MCF 10A (cell line): Measurements from ENCODE around the gene SND1. TPM values are rescaled to one million over a fixed set of nuclear protein-coding genes. Genes with fewer than 3 reads are reported as not detected.

ENCODE experiments used
- BruUV-seq: library from RNA; stranded (reverse); fragments of 400-500 nt; replicated peaks from 2 replicates; lab custom pipeline; 2021; lab: Mats Ljungman, UMichigan
- CTCF ChIA-PET: fragments of 300-600 bp; sonication (Branson Sonifier 250); formaldehyde crosslinking; extraction: SDS; loops from one replicate; lab custom pipeline; 2021; ENCODE audit warnings: antibody characterized with exemption, inconsistent platforms; lab: Yijun Ruan, JAX
- POLR2A ChIA-PET: fragments of 300-600, 350-650 bp; sonication (Branson Sonifier 250); formaldehyde crosslinking; extraction: SDS; loops from one replicate; lab custom pipeline; 2020; ENCODE audit warnings: antibody characterized with exemption, inconsistent platforms; lab: Yijun Ruan, JAX
- DNase-seq: peaks from one replicate; pipeline ENCODE4 v3.0.0-alpha.2; 2018; ENCODE audit not compliant: unreplicated experiment
- H3K27ac Mint-ChIP-seq: one replicate; pipeline ENCODE4 v1.8.0; 2022; ENCODE audit warnings: mild to moderate bottlenecking, low read depth, mixed read lengths; ENCODE audit not compliant: unreplicated experiment
- H3K27me3 Mint-ChIP-seq: one replicate; pipeline ENCODE4 v1.8.0; 2022; ENCODE audit warnings: mixed read lengths; ENCODE audit not compliant: insufficient read depth, unreplicated experiment
- H3K36me3 Mint-ChIP-seq: one replicate; pipeline ENCODE4 v1.8.0; 2022; ENCODE audit warnings: mild to moderate bottlenecking, moderate library complexity, mixed read lengths; ENCODE audit not compliant: insufficient read depth, unreplicated experiment
- H3K4me1 Mint-ChIP-seq: one replicate; pipeline ENCODE4 v1.8.0; 2022; ENCODE audit warnings: mixed read lengths; ENCODE audit not compliant: insufficient read depth, unreplicated experiment
- H3K4me3 Mint-ChIP-seq: one replicate; pipeline ENCODE4 v1.8.0; 2022; ENCODE audit warnings: mild to moderate bottlenecking, moderate library complexity, mixed read lengths; ENCODE audit not compliant: unreplicated experiment
- H3K9me3 Mint-ChIP-seq: one replicate; pipeline ENCODE4 v1.8.0; 2022; ENCODE audit warnings: mixed read lengths; ENCODE audit not compliant: unreplicated experiment
- intact Hi-C: fragments of 100-400 bp; cut with micrococcal nuclease; formaldehyde crosslinking; loops from 2 replicates; pipeline ENCODE4 v1.14.1; 2022
- total RNA-seq: library from RNA; stranded (reverse); gene quantifications from 2 replicates; pipeline ENCODE4 v1.2.3, GENCODE V29; 2022
- TF ChIP-seq, protein P1 (sequence below): fragments of 200-600 bp; IDR thresholded peaks from one replicate; pipeline ENCODE4 v1.8.0; 2022; ENCODE audit warnings: antibody characterized with exemption, mild to moderate bottlenecking; ENCODE audit not compliant: unreplicated experiment

SND1 gene
- total RNA-seq, 1 experiment from 2014 or later = 297 TPM

DNA sequence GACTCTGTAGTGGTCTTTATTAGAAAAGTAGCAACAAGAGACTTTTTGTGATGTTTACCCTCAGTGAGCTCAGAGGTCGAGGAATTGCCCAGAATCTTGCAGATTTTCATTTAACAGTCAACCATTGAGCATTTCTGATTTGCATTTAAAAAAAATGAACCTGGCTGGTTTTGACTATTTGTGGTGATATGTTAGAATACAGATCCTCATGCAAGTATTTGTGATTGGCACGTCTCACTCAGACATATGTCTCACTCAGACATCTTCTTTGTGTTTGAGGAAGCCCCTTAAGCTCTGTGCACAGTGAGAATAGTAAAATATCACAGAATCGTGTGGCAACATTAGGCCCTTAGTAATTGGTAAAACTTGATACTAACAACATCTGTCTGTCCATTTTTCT, 113.2 kb downstream of the SND1 start:
- CTCF ChIA-PET = interaction anchor here (1.1 kb wide), 1 partner anchor 34 kb away, joined by 4 read pairs; no protein-coding TSS in a partner anchor
- peaks cover 22% of the 10 kb centered on the region for H3K4me1 Mint-ChIP-seq
- POLR2A ChIA-PET = interaction anchor here (0.6 kb wide), 1 partner anchor 368 kb away, joined by 3 read pairs; no protein-coding TSS in a partner anchor
- no TSS peak for BruUV-seq
- no peak overlapping the region for H3K4me3 Mint-ChIP-seq
- no peaks in the 10 kb centered on the region for H3K9me3 Mint-ChIP-seq
- no peak for DNase-seq
- no peaks in the 10 kb centered on the region for H3K27me3 Mint-ChIP-seq
- H3K36me3 Mint-ChIP-seq = peaks cover 38% of the 10 kb centered on the region
- intact Hi-C loops = no loop called here
- no peak overlapping the region for H3K27ac Mint-ChIP-seq
- TF ChIP-seq, protein P1, sequence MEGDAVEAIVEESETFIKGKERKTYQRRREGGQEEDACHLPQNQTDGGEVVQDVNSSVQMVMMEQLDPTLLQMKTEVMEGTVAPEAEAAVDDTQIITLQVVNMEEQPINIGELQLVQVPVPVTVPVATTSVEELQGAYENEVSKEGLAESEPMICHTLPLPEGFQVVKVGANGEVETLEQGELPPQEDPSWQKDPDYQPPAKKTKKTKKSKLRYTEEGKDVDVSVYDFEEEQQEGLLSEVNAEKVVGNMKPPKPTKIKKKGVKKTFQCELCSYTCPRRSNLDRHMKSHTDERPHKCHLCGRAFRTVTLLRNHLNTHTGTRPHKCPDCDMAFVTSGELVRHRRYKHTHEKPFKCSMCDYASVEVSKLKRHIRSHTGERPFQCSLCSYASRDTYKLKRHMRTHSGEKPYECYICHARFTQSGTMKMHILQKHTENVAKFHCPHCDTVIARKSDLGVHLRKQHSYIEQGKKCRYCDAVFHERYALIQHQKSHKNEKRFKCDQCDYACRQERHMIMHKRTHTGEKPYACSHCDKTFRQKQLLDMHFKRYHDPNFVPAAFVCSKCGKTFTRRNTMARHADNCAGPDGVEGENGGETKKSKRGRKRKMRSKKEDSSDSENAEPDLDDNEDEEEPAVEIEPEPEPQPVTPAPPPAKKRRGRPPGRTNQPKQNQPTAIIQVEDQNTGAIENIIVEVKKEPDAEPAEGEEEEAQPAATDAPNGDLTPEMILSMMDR = no peak

DNA sequence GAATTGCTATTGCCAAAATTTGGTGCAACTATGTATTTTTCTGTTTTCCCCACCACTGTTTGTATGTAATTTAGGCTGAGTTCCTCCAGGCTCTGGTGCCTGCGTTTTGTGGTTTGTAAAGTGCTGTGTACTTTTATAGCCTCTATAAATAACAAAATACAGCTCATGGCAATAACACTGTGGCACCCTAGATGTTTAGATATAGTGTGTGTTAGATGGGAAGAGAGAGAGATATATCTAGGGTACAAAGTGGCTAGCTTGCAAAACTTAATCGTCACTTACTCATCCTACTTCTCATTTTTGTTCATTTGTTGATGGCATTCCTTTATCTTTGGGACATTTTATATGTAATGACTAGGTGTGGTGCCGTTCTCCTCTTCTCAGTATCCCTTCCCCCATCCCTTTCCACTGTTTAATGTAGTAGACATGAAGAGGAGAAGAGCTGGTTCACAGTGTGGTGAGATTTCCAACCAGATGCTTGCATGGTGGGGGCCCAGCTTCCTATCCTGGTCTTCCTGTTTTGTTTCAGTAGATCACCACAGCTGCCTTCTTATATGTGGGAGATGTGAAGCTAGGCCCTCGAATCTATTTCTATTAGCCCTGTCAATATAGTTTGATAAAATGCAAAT, 115.0 kb downstream of the SND1 start:
- TF ChIP-seq, protein P1 = no peak
- CTCF ChIA-PET = no interaction called here
- H3K9me3 Mint-ChIP-seq = no peaks in the 10 kb centered on the region
- POLR2A ChIA-PET = interaction anchor here (0.6 kb wide), 1 partner anchor 1291 kb away, joined by 3 read pairs; no protein-coding TSS in a partner anchor
- no peak for DNase-seq
- H3K36me3 Mint-ChIP-seq = peaks cover 43% of the 10 kb centered on the region
- intact Hi-C loops = no loop called here
- H3K27me3 Mint-ChIP-seq = no peaks in the 10 kb centered on the region
- H3K27ac Mint-ChIP-seq = no peak overlapping the region
- no peak overlapping the region for H3K4me3 Mint-ChIP-seq
- BruUV-seq = no TSS peak
- peaks cover 22% of the 10 kb centered on the region for H3K4me1 Mint-ChIP-seq

DNA sequence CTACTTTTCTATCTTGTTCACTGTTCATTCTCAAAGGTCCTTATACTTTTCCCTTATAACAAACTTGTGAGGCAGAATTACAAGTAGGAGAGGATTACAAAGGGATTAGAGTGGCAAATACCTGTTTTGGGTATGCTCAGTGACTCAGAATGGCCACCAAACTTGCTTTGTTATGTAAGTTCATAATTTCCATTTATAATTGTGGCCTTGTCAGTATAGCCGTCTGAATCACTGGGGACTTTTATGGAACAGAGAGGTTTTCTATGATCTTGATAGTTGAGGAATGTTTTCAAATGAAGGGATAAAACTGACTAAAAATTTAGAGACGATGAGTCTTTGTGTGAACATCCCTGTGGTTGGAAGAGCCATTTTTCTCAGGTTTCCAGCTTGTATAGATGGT, 116.2 kb downstream of the SND1 start:
- no peak for DNase-seq
- ChIA-PET CTCF (no interaction called here), POLR2A (no interaction called here)
- no TSS peak for BruUV-seq
- H3K4me3 Mint-ChIP-seq = no peak overlapping the region
- peaks cover 43% of the 10 kb centered on the region for H3K36me3 Mint-ChIP-seq
- intact Hi-C loops = no loop called here
- no peaks in the 10 kb centered on the region for H3K27me3 Mint-ChIP-seq
- H3K4me1 Mint-ChIP-seq = peaks cover 22% of the 10 kb centered on the region
- no peak overlapping the region for H3K27ac Mint-ChIP-seq
- TF ChIP-seq, protein P1 = no peak
- H3K9me3 Mint-ChIP-seq = no peaks in the 10 kb centered on the region

DNA sequence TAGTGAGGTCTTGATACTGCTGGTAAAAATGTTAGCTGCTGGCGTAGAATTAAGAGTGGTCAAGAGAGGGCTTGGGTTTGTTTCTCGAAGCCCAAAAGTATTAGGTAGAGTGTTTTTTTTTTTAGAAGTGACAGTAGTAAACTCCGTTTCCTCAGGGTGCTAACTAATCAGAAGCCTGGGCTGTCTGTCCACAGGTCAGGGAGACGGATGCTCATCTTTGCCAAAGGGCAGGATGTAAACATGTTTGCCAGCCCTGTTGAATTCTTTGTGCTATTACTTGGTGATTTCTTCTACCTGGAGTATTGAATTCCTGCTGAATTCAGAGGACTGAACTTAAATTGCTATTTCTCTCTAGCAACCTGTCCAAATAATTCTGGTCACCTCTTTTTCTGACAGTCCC, 117.1 kb downstream of the SND1 start:
- POLR2A ChIA-PET = no interaction called here
- H3K9me3 Mint-ChIP-seq = no peaks in the 10 kb centered on the region
- H3K4me3 Mint-ChIP-seq = no peak overlapping the region
- peaks cover 22% of the 10 kb centered on the region for H3K4me1 Mint-ChIP-seq
- TF ChIP-seq, protein P1 = no peak
- H3K27me3 Mint-ChIP-seq = no peaks in the 10 kb centered on the region
- no TSS peak for BruUV-seq
- peaks cover 39% of the 10 kb centered on the region for H3K36me3 Mint-ChIP-seq
- intact Hi-C loops = no loop called here
- DNase-seq = no peak
- CTCF ChIA-PET = interaction anchor here (0.7 kb wide), 1 partner anchor 440 kb away, joined by 5 read pairs; no protein-coding TSS in a partner anchor
- peak overlapping the region; percentile 27 for H3K27ac Mint-ChIP-seq
